Heart right ventricle (tissue), 16 donors: ENCODE results near the gene MRPL4. TPM values are rescaled to one million over a fixed set of nuclear protein-coding genes. Genes with fewer than 3 reads are reported as not detected.

Source experiments
- ATAC-seq, 8 donors: fragments of 200-7000 bp; cut with Tn5 transposase; one replicate each; pipeline ENCODE4 v1.9.1; 2020; ENCODE audit warnings: mild to moderate bottlenecking in 8 of 8, moderate library complexity in 8 of 8, moderate number of reproducible peaks in 1 of 8
- DNase-seq, 2 donors: peaks; one replicate each; pipeline ENCODE4 v3.0.0-alpha.2; 2020
- H3K27ac ChIP-seq, 10 donors: fragments of 200-600 bp; sonication (generic) in 2 of 10; one replicate each; pipeline versions ENCODE4 v1.5.0 to v1.8.0; 2020 to 2022; ENCODE audit warnings: mild to moderate bottlenecking in 3 of 10
- H3K27me3 ChIP-seq, 7 donors: fragments of 200-600 bp; one replicate each; pipeline ENCODE4 v1.8.0; 2021 to 2022; ENCODE audit warnings: mild to moderate bottlenecking in 2 of 7
- H3K36me3 ChIP-seq, 9 donors: fragments of 200-600 bp; sonication (generic) in 1 of 9; one replicate each; pipeline versions ENCODE4 v1.5.0 to v1.8.0; 2020 to 2022; ENCODE audit warnings: mild to moderate bottlenecking in 2 of 9
- H3K4me1 ChIP-seq, 9 donors: fragments of 200-600 bp; sonication (generic) in 1 of 9; one replicate each; pipeline versions ENCODE4 v1.5.0 to v1.8.0; 2020 to 2022; ENCODE audit warnings: mild to moderate bottlenecking in 4 of 9
- H3K4me3 ChIP-seq, 10 donors: fragments of 200-600 bp; sonication (generic) in 2 of 10; one replicate each; pipeline versions ENCODE4 v1.5.0 to v1.8.0; 2020 to 2022; ENCODE audit warnings: mild to moderate bottlenecking in 7 of 10, moderate library complexity in 2 of 10
- H3K9me3 ChIP-seq, 11 donors: fragments of 200-600 bp in 10 of 11; sonication (generic) in 2 of 11; one replicate each; pipeline versions ENCODE4 v1.5.0 to v1.8.0; 2013 to 2022; ENCODE audit warnings: mild to moderate bottlenecking in 2 of 11, control low read depth in 1 of 11, moderate library complexity in 1 of 11
- CTCF ChIP-seq, 9 donors: fragments of 200-600 bp; sonication (generic) in 2 of 9; IDR thresholded peaks; one replicate each; pipeline versions ENCODE4 v1.5.0 to v1.8.0; 2021 to 2022; ENCODE audit warnings: antibody characterized with exemption in 9 of 9, mild to moderate bottlenecking in 5 of 9, moderate library complexity in 1 of 9
- WGBS, 2 donors: extraction: QIAGEN DNeasy Blood & Tissue Kit; methylation state at CpG; one replicate each; pipeline ENCODE4 v1.1.7; 2013; ENCODE audit warnings: inconsistent platforms in 1 of 2; 5-methylcytosine and 5-hydroxymethylcytosine counted together
- intact Hi-C, 10 donors: fragments of 100-400 bp; cut with DNase I; formaldehyde crosslinking; loops; one replicate each; pipeline versions ENCODE4 v1.11.1 to v1.14.2; 2022
- polyA plus RNA-seq, 2 donors: library from polyadenylated mRNA; stranded (reverse); fragments of 200-250 nt; gene quantifications; one replicate each; pipeline ENCODE4 v1.2.3, GENCODE V29; 2013
- total RNA-seq, 10 donors: library from RNA; stranded (reverse); fragmentation: NEBNext Ultra II Directional in 3 of 10; extraction: Animal tissue kit (Norgen Biotek cat#: 25700) in 3 of 10; gene quantifications; one replicate each; pipeline versions ENCODE4 v1.2.1 to v1.2.4, GENCODE V29; 2021 to 2023
- donor health status: Arrhythmogenic right ventricular cardiomyopathy.
- donor health status: ischemic (EF 13 %, LVEDD 7.1; RV severe dilation, severe dysfunction).
- donor health status: healthy with polysubstance abuse.
- donor health status: DM: no; HTN: yes; CAD: no.
- donor health status: DM: no; HTN: no; CAD: no.
- donor health status: ischemic (EF 25% LVEDD 6.9; RV normal size, moderate dysfunction).
- donor health status: ischemic (EF 25% LVEDD 5.7; RV mildly dilated, moderate dysfunction).
- donor health status: healthy.
- donor health status: DM: yes; HTN: yes; CAD: no.
- donor health status: Ischemic cardiomyopathy.
- donor health status: ischemic (EF 35%, LVEDD 5.7; RV mildly dilated, moderate dysfunction).
- donor health status: nonischemic (EF 11% LVEDD 7.7; RV severe dilation, severe dysfunction).
- donor health status: DM: yes; HTN: yes; CAD: no.
- donor health status: PGD.
- donor health status: ischemic (EF 29% LVEDD 5.4; RV normal size, mild dysfunction).
- donor health status: nonischemic (EF 23%, LVEDD 6.1; RV moderate dilation, normal function).

MRPL4 gene
- total and polyA plus RNA-seq, 12 donors: 29.0 to 101 (median 69.0) TPM

- Histone ChIP-seq H3K9me3 (no peaks in the 10 kb centered on the region), H3K4me1 (peaks cover 10 to 52% (median 32%) of the 10 kb centered on the region in 9 donors), H3K36me3 (peaks cover 0 to 78% (median 20%) of the 10 kb centered on the region in 9 donors), H3K27me3 (peaks cover 0 to 17% (median 15%) of the 10 kb centered on the region in 7 donors), H3K27ac (no peak overlapping the region), H3K4me3 (no peak overlapping the region)
- WGBS, 2 donors: 79 to 80% methylated on average over 23 of the region's 23 CpGs
- intact Hi-C loops: no loop called here
- no peak for TF ChIP-seq CTCF (IDR thresholded peaks at IDR 0.05)
- DNase-seq (no peak), ATAC-seq (no peak)
These were observed 31.5 kb downstream of the MRPL4 start for GRCh38 chr19:10283301-10284064.

- DNase-seq: no peak
- no peak for ATAC-seq
- no peak for TF ChIP-seq CTCF (IDR thresholded peaks at IDR 0.05)
- H3K36me3 ChIP-seq: peaks cover 0 to 70% (median 20%) of the 10 kb centered on the region in 9 donors
- peaks cover 0 to 25% (median 23%) of the 10 kb centered on the region in 7 donors for H3K27me3 ChIP-seq
- intact Hi-C loops: no loop called here
- H3K4me3 ChIP-seq: no peak overlapping the region
- no peaks in the 10 kb centered on the region for H3K9me3 ChIP-seq
- H3K4me1 ChIP-seq: peaks cover 13 to 53% (median 40%) of the 10 kb centered on the region in 9 donors
- no peak overlapping the region for H3K27ac ChIP-seq
- 91% methylated on average over 34 of the region's 34 CpGs for WGBS, 2 donors
These were observed 32.3 kb downstream of the MRPL4 start for GRCh38 chr19:10284065-10284959.

- no peak for DNase-seq
- Histone ChIP-seq H3K27ac (no peak overlapping the region), H3K4me3 (no peak overlapping the region), H3K27me3 (peaks cover 0 to 31% (median 28%) of the 10 kb centered on the region in 7 donors), H3K9me3 (no peaks in the 10 kb centered on the region), H3K4me1 (peaks cover 13 to 53% (median 46%) of the 10 kb centered on the region in 9 donors), H3K36me3 (peaks cover 0 to 64% (median 20%) of the 10 kb centered on the region in 9 donors)
- TF ChIP-seq CTCF (IDR thresholded peaks at IDR 0.05): no peak
- ATAC-seq: no peak
- intact Hi-C loops: loop anchor here in 2 of 10 donors (5.0 kb wide), 2 partner anchors 42 to 47 kb away; partner anchors contain the start of gene RAVER1 (in 1 of the 2)
- 96 to 97% methylated on average over 13 of the region's 13 CpGs for WGBS, 2 donors
These were observed 32.9 kb downstream of the MRPL4 start for GRCh38 chr19:10284960-10285278.

GRCh38 chr19:10285393-10285792 is 33.4 kb downstream of the MRPL4 start:
- Histone ChIP-seq H3K9me3 (no peaks in the 10 kb centered on the region), H3K4me3 (no peak overlapping the region), H3K27ac (no peak overlapping the region), H3K27me3 (peaks cover 0 to 36% (median 33%) of the 10 kb centered on the region in 7 donors), H3K4me1 (peaks cover 16 to 58% (median 51%) of the 10 kb centered on the region in 9 donors), H3K36me3 (peaks cover 0 to 59% (median 20%) of the 10 kb centered on the region in 9 donors)
- ATAC-seq (no peak), DNase-seq (no peak)
- intact Hi-C loops: loop anchor here in 2 of 10 donors (5.0 kb wide), 2 partner anchors 42 to 47 kb away; partner anchors contain the start of gene RAVER1 (in 1 of the 2)
- no peak for TF ChIP-seq CTCF (IDR thresholded peaks at IDR 0.05)
- 95 to 96% methylated on average over 4 of the region's 4 CpGs for WGBS, 2 donors
